ENCODE measurements around the gene TANC1.

- TF ChIP-seq, protein P1, sequence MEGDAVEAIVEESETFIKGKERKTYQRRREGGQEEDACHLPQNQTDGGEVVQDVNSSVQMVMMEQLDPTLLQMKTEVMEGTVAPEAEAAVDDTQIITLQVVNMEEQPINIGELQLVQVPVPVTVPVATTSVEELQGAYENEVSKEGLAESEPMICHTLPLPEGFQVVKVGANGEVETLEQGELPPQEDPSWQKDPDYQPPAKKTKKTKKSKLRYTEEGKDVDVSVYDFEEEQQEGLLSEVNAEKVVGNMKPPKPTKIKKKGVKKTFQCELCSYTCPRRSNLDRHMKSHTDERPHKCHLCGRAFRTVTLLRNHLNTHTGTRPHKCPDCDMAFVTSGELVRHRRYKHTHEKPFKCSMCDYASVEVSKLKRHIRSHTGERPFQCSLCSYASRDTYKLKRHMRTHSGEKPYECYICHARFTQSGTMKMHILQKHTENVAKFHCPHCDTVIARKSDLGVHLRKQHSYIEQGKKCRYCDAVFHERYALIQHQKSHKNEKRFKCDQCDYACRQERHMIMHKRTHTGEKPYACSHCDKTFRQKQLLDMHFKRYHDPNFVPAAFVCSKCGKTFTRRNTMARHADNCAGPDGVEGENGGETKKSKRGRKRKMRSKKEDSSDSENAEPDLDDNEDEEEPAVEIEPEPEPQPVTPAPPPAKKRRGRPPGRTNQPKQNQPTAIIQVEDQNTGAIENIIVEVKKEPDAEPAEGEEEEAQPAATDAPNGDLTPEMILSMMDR (IDR thresholded peaks at IDR 0.05): no peak
- TF ChIP-seq POLR2A (IDR thresholded peaks at IDR 0.05): no peak
These were observed 283.1 kb downstream of the TANC1 start for GRCh38 chr2:159251296-159252173.

Measured in vagina (tissue), 2 donors.